Measurements from ENCODE around the gene FANCC. TPM values are rescaled to one million over a fixed set of nuclear protein-coding genes. Genes with fewer than 3 reads are reported as not detected.

Gene FANCC
- total RNA-seq, 1 experiment from 2014 or later, result 14.6 TPM

DNA sequence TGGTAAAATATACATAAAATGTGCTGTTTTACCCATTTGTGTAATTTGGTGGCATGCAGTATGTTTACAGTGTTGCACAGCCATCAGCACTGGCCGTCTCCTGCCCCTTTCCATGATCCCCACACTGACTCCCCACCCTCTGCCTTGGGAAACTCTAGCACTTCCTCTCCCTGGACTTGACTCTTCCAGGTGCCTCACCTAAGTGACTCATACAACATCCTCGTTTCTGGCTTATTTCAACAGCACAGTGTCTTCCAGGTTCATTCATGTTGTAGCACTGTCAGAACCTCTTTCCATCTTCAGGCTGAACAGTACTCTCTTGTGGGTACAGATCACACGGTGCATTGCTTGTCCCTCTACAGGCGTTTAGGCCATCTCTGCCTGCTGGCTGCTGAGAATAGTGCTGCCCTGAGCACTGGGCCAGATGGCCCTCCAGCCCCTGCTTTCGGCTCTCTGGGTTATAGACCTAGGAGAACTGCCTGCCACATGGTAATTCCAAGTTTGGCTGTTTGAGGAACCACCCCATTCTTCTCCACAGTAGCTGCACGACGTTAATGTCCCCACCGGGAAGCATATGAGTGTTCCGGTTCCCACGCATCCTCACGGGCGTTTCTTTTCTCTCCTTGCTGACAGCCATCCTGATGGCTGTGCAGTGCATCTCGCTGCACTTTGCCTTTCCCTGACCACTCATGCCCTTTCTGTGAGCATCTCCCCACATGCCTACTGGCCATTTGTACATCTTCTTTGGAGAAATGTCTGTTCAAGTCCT, 211.8 kb downstream of the FANCC start:
- DNase-seq (ENCODE audit: extremely low read depth, low read depth), result no peak

DNA sequence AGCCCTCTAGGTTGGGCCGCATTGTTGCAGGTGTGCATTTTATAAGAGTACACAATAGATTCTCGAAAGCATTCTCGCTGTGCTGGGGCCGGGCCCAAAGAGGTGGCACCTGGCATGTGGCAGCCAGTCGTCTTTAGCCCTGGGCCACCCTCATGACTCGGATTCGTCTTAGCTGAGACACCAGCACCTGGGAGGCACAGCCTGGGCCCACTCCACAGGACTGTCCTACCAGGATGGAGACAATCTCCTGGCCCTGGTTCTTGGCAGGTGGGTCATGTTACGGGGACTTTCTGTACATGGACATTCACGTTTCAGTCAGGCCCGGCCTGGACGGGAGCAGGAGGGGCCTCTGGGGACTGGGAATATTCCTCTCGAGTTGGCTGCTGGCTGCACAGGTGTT, 212.5 kb downstream of the FANCC start:
- no peak for DNase-seq (ENCODE audit: extremely low read depth, low read depth)

GRCh38 chr9:95104581-95104960, 212.9 kb downstream of the FANCC start:
- DNase-seq (ENCODE audit: extremely low read depth, low read depth), result no peak

DNA sequence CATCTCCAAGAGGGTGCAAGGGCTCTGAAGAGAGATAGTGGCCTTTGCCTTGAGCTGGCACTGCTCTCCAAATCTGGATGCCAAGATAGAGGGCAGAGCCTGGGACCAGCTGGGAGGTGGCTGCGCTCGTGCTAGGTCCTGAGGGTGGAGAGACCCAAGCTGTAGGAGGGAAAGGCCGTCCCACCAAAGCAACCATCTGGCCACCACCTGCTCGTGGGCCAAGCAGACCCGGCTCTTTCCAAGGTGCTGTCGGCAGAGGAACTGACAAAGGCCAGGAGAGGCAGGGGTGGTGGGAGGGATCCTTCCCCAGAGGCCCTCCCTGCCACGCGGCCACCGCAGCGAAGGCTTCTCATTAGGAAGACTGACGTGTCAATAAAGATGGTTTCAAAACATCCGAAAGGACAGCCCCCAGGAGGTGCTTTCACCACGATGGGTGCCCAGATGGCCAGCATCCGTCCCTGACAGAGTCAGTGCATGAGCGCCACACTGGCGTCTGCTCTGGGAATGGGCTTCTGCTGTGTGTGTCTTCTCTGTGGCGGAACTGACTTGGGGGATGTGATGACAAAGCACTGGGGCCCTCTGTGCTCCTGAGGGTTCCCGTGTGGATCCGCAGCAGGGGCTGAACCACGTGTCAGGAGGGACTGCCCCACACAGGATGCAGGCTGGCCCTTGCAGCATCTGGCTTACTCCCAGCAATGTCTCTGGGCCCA, 213.5 kb downstream of the FANCC start:
- no peak for DNase-seq (ENCODE audit: extremely low read depth, low read depth)

DNA sequence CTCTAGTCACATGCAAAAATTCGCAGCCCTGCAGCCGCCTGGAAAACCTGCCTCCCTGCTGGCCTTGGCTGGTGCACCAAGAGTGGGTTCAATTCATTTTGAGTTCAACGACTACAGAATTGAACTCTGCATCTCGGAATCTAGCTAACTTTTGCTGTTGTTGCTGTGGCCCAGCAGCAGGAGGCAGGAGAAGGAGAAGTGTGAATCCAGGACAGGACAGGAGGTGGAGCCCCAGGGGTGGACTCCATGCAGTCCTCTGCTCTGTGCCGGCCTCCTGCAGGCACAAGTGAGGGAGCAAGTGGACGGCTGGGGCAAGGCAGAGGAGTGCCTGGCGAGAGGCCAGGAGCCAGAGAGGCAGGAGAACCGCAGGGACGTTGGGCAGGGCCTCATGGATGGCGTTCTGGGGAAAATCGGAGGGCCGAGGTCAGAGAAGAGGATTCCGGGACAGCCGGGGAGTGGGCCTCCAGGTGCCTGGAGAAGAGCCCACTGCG, 214.2 kb downstream of the FANCC start:
- DNase-seq (ENCODE audit: extremely low read depth, low read depth), result no peak

- no peak for DNase-seq (ENCODE audit: extremely low read depth, low read depth)
Observed at GRCh38 chr9:95102572-95102971, 214.9 kb downstream of the FANCC start.

DNA sequence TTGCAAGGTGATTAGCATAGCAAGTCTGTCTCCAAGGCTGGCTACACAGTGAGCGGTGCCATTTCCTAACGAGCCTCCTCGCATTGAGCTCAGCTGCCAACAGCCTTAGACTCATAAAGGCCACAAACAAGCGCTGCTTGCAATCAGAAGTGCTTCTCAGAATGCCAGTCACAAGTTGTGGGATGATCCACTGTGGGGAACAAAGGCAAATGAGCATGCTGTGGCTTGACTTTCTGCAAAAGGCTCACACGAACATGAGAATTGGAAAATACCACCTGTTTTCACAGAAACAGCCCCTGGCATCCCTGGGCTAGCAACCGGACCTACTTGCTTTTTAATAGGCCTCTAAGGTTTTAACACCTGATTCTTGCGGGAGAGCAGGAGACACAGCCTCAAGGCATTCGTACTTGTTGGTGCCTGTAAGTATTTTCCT, 215.5 kb downstream of the FANCC start:
- DNase-seq (ENCODE audit: extremely low read depth, low read depth), result no peak

GRCh38 chr9:95101326-95101725, 216.2 kb downstream of the FANCC start:
- no peak for DNase-seq (ENCODE audit: extremely low read depth, low read depth)

DNA sequence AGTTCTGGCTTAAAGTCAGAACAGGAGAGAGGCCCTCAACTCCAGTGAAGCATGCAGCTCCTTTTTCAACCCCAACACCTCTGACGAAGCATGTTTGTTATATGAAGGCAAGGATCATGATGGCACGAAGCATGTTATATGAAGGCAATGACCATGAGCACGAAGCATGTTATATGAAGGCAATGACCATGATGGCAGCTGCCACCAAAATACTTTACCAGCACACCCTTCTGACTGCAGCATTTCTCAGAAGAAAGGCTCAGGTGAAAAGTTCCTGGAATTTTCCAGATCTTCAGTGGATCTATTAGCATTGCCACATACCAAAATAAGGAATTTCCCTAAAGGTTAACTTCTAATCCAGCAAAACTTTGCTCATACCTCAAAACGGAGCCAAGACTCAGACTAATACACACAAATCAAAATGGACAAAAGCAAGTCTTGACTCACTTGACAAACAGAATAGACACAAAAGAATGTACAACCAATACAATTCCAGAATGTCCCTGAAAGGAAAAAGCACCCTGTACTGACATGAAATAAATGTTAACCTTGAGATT, 217.4 kb downstream of the FANCC start:
- no peak for DNase-seq (ENCODE audit: extremely low read depth, low read depth)

GRCh38 chr9:95099321-95100070, 218.0 kb downstream of the FANCC start:
- DNase-seq (ENCODE audit: extremely low read depth, low read depth), result no peak

- DNase-seq (ENCODE audit: extremely low read depth, low read depth), result no peak
Observed at GRCh38 chr9:95098391-95098921, 219.1 kb downstream of the FANCC start.

GRCh38 chr9:95097279-95097678, 220.2 kb downstream of the FANCC start:
- DNase-seq (ENCODE audit: extremely low read depth, low read depth), result no peak

DNA sequence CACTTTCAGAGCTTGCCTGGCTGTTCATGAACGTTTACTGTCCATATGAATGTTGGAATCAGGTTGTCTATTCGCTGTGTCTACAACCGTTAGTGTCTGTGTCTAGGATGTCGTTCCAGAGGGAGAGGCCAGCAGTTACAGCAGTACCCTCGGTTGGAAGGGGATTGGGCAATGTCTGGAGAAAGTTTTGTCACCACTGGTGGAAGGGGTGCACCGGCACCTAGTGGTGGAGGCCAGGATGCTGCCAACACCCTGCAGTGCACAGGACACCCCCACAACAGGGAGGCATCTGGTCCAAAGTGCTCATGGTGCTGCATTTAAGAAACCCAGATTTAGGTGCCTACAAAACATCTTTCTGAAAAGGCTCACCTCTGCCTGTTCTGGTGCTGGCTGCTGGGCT, 220.7 kb downstream of the FANCC start:
- no peak for DNase-seq (ENCODE audit: extremely low read depth, low read depth)

- no peak for DNase-seq (ENCODE audit: extremely low read depth, low read depth)
Observed at GRCh38 chr9:95096381-95096780, 221.1 kb downstream of the FANCC start.

DNA sequence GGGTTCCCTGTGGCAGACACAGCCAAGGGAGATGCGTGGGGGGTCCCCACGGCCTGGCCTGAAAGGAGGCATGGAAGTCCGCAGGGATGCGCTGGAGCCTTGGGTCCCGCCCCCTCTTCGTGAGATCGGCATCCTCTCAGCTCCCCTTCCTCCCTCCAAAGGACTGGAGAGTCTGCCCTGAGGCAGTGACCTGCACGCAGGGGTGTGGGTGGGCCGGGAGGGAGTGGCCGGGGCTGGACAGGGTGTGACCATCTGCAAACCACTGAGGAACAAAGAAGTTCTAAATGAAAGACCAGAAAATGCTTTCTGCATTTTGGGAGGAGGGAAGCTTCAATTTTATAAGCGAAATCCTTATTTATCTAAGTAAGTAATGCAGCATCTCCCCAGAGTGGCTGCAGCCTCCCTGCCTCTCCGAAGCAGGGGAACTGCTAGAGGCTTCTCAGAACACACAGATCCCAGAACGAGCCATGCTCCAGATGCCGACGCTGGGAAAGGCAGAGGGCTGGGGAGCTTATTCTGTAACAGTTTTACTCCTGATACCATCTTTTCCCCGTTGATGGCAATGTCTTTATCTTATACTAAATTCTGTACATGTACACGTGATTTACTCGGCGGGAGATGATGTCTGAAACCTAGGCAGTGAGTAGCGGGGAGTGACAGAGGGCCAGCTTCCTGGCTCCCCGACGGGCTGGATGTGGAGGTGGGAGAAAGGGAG, 221.7 kb downstream of the FANCC start:
- DNase-seq (ENCODE audit: extremely low read depth, low read depth), result no peak

GRCh38 chr9:95094002-95094401, 223.5 kb downstream of the FANCC start:
- no peak for DNase-seq (ENCODE audit: extremely low read depth, low read depth)

GRCh38 chr9:95093586-95093985, 223.9 kb downstream of the FANCC start:
- no peak for DNase-seq (ENCODE audit: extremely low read depth, low read depth)

DNA sequence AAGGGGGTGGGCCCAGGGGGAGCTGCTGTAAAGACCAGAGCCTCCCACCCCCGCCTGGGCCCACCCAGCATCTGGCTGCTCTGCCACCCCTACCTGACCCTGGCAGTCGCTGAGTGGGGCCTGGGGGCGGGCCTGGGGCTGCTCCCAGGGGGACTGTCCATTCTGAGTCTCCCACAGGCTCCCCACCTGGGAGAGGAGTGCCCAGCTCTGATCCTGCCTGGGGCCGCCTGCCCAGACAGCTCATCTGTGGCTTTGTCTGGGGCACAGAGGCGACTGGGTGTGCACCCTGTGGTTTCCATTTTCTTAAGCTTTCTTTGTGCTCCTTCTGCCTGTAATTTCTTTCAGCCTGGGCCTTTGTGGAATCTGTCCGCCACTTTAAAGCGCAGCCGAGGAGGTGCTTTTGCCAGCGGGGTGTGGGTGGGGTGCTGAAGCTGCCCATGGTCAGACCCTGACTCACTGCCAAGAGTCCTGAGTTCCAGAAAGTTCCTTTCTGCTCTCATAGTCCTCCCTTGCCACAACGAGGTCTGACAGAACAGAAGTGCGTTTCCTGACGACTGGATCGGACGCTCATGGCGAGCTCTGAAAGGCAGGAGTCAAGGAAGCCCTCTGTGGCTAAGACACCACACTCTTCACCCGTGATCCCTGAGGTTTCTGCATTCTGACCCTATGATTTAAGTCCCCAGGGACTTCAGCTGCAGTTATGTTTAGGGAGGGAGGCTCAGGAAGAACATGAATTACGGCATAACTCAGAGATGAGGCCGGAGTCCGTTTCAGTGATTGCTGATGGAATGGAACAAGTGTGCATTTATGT, 225.0 kb downstream of the FANCC start:
- no peak for DNase-seq (ENCODE audit: extremely low read depth, low read depth)

GRCh38 chr9:95091601-95092261, 225.8 kb downstream of the FANCC start:
- no peak for DNase-seq (ENCODE audit: extremely low read depth, low read depth)
